ENCODE measurements around the gene PTPRS. TPM values are rescaled to one million over a fixed set of nuclear protein-coding genes. Genes with fewer than 3 reads are reported as not detected.

Gene PTPRS
- total RNA-seq, 1 donor from 2014 or later: 1,064 TPM

DNA sequence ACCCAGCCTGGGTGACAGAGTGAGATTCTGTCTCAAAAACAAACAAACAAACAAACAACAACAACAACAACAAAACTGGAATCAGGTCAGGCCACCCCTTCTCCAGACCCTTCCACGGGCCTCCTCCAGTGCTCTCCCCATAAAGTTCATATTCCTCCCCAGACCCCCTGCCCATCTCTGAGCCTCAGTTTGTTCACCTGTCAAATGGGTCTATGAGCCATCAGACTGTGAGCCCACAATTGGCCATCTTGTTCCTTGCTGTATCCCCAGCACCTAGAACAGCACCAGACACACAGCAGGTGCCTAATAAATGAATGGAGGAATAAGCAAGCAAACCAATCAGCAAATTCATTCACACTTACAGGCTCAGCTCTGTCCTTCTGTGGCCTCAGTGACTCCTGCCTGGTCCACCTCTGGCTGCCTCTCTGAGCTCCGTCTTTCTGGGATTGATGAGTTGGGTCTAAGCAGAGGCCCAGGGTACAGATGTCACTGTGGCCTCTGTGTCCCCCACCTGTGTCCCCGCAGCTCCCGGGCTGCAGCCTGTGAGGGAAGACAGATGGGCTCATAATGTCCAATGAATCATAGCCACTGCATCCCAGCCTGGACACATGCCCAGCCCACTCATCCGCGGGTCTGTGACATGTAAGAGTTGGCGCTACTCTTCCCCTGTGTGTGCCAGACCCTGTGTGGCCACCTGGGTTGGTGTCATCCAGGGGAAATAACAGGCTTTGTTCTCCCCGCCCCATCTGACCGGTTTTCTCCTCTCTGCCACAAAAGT lies 19.6 kb upstream of the PTPRS start:
- H3K27ac Mint-ChIP-seq (ENCODE audit: unreplicated experiment): peak overlapping the region; percentile 66
- peaks cover 3% of the 10 kb centered on the region for H3K4me1 Mint-ChIP-seq (ENCODE audit: low read depth, unreplicated experiment)
- no peaks in the 10 kb centered on the region for H3K36me3 Mint-ChIP-seq (ENCODE audit: unreplicated experiment)
- H3K9me3 Mint-ChIP-seq (ENCODE audit: unreplicated experiment): peaks cover 19% of the 10 kb centered on the region
- TF ChIP-seq, protein P1, sequence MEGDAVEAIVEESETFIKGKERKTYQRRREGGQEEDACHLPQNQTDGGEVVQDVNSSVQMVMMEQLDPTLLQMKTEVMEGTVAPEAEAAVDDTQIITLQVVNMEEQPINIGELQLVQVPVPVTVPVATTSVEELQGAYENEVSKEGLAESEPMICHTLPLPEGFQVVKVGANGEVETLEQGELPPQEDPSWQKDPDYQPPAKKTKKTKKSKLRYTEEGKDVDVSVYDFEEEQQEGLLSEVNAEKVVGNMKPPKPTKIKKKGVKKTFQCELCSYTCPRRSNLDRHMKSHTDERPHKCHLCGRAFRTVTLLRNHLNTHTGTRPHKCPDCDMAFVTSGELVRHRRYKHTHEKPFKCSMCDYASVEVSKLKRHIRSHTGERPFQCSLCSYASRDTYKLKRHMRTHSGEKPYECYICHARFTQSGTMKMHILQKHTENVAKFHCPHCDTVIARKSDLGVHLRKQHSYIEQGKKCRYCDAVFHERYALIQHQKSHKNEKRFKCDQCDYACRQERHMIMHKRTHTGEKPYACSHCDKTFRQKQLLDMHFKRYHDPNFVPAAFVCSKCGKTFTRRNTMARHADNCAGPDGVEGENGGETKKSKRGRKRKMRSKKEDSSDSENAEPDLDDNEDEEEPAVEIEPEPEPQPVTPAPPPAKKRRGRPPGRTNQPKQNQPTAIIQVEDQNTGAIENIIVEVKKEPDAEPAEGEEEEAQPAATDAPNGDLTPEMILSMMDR (IDR thresholded peaks at IDR 0.05; ENCODE audit: partially characterized antibody, unreplicated experiment): no peak
- no peak overlapping the region for H3K4me3 Mint-ChIP-seq (ENCODE audit: unreplicated experiment)
- H3K27me3 Mint-ChIP-seq (ENCODE audit: unreplicated experiment): peaks cover 3% of the 10 kb centered on the region
- peak; percentile 39 for DNase-seq

DNA sequence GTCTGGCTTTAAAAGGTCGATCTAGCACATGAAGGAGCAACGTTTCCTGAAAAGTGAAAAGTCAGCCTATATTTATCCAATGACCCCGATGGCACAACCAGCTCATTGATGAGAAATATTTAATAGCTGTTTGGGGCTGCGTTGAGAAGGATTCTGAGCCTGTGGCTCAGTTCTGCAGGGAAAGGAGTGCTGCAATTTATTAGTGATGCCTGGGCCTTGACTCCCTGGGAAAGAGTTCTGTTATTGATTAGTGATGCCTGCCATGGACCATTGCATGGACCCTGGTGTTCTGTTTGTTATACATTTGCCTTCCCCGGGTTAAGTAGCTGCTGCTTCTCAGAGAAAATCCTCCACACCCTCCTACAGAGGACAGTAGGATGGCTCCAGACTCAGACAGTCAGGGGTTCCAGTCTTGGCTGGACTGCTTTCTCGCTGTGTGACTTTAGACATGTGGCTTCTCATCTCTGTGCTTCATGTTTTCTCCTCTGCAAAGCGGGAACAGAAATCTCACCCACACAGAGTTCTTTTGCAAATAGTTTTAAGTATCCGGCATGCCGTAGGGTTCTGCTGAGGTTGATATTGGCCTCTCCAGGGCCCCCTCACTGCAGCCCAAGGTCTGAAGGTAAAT lies 17.7 kb upstream of the PTPRS start:
- H3K4me1 Mint-ChIP-seq (ENCODE audit: low read depth, unreplicated experiment): no peaks in the 10 kb centered on the region
- DNase-seq: no peak
- peaks cover 3% of the 10 kb centered on the region for H3K27me3 Mint-ChIP-seq (ENCODE audit: unreplicated experiment)
- TF ChIP-seq, protein P1 (IDR thresholded peaks at IDR 0.05; ENCODE audit: partially characterized antibody, unreplicated experiment): no peak
- peaks cover 15% of the 10 kb centered on the region for H3K9me3 Mint-ChIP-seq (ENCODE audit: unreplicated experiment)
- peak overlapping the region; percentile 42 for H3K4me3 Mint-ChIP-seq (ENCODE audit: unreplicated experiment)
- H3K36me3 Mint-ChIP-seq (ENCODE audit: unreplicated experiment): no peaks in the 10 kb centered on the region
- no peak overlapping the region for H3K27ac Mint-ChIP-seq (ENCODE audit: unreplicated experiment)

DNA sequence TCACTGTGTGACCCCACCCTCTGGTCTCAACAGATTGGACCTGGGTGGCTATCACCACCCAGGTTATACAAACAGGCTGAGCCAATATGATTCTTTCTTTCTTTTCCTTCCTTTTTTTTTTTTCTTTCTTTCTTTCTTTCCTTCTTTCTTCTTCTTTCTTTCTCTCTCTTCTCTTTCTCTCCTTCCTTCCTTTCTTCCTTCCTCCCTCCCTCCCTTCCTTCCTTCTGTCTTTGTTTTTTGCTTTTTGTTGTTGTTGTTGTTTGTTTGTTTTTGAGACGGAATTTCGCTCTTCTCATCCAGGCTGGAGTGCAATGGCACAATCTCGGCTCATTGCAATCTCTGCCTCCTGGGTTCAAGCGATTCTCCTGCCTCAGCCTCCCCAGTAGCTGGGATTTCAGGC lies 17.0 kb upstream of the PTPRS start:
- H3K36me3 Mint-ChIP-seq (ENCODE audit: unreplicated experiment): no peaks in the 10 kb centered on the region
- H3K4me1 Mint-ChIP-seq (ENCODE audit: low read depth, unreplicated experiment): no peaks in the 10 kb centered on the region
- TF ChIP-seq, protein P1 (IDR thresholded peaks at IDR 0.05; ENCODE audit: partially characterized antibody, unreplicated experiment): no peak
- no peak overlapping the region for H3K27ac Mint-ChIP-seq (ENCODE audit: unreplicated experiment)
- peaks cover 3% of the 10 kb centered on the region for H3K27me3 Mint-ChIP-seq (ENCODE audit: unreplicated experiment)
- no peak for DNase-seq
- no peak overlapping the region for H3K4me3 Mint-ChIP-seq (ENCODE audit: unreplicated experiment)
- H3K9me3 Mint-ChIP-seq (ENCODE audit: unreplicated experiment): peaks cover 15% of the 10 kb centered on the region

DNA sequence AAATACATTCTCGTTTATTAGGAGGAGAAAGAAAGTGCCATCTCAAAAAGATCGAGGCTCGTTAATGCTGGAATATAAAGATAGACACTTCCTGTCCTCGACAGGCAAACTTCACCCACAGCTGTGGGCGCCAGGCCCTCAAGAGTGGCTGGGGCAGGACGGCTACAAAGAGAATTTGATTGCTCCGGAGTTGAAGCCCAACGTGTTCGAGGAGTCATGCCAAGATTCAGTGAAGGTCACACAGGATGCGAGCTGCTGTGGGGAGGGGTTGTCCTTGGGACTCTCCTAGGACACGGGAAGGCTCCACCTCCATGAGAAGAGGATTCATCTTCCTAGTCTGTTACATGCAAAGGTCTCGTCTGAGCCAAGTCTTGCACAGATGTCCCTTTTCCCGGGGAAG lies 16.3 kb upstream of the PTPRS start:
- DNase-seq: no peak
- H3K4me3 Mint-ChIP-seq (ENCODE audit: unreplicated experiment): no peak overlapping the region
- H3K36me3 Mint-ChIP-seq (ENCODE audit: unreplicated experiment): no peaks in the 10 kb centered on the region
- peaks cover 19% of the 10 kb centered on the region for H3K9me3 Mint-ChIP-seq (ENCODE audit: unreplicated experiment)
- TF ChIP-seq, protein P1 (IDR thresholded peaks at IDR 0.05; ENCODE audit: partially characterized antibody, unreplicated experiment): no peak
- peaks cover 3% of the 10 kb centered on the region for H3K27me3 Mint-ChIP-seq (ENCODE audit: unreplicated experiment)
- H3K27ac Mint-ChIP-seq (ENCODE audit: unreplicated experiment): peak overlapping the region; percentile 20
- peaks cover 6% of the 10 kb centered on the region for H3K4me1 Mint-ChIP-seq (ENCODE audit: low read depth, unreplicated experiment)

DNA sequence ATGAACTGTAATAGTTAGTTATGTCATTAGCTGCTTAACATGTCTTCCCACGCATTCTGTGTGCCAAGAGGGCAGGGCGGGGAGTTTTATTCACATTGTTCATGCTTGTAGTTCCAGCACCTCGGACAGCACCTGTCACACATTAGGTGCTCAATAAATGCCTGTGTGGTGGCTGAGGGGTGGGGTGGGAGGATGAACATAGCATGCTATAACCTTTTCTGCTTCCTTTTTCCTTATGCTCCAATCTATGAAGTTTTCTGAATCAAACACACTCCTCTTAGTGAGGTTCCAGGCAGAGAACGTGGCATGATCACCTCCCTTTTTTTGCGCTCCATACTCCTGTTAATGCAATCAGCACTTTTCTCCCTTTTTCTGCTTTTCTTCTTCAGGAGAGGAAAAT lies 15.8 kb upstream of the PTPRS start:
- Mint-ChIP-seq H3K4me1 (ENCODE audit: low read depth, unreplicated experiment) (peaks cover 7% of the 10 kb centered on the region), H3K36me3 (ENCODE audit: unreplicated experiment) (no peaks in the 10 kb centered on the region), H3K27me3 (ENCODE audit: unreplicated experiment) (peaks cover 3% of the 10 kb centered on the region), H3K4me3 (ENCODE audit: unreplicated experiment) (no peak overlapping the region), H3K27ac (ENCODE audit: unreplicated experiment) (peak overlapping the region; percentile 20), H3K9me3 (ENCODE audit: unreplicated experiment) (peaks cover 19% of the 10 kb centered on the region)
- TF ChIP-seq, protein P1 (IDR thresholded peaks at IDR 0.05; ENCODE audit: partially characterized antibody, unreplicated experiment): no peak
- DNase-seq: no peak

Measured in glutamatergic neuron (in vitro differentiated cells).